HG03280 (cell line): ENCODE measurements around the gene TIMM50.

Source experiments
- ATAC-seq: cut with Tn5 transposase; IDR thresholded peaks from one replicate; pipeline ENCODE4 v1.9.1; 2021; ENCODE audit warnings: mild to moderate bottlenecking, moderate library complexity; ENCODE audit not compliant: unreplicated experiment

TIMM50 gene

DNA sequence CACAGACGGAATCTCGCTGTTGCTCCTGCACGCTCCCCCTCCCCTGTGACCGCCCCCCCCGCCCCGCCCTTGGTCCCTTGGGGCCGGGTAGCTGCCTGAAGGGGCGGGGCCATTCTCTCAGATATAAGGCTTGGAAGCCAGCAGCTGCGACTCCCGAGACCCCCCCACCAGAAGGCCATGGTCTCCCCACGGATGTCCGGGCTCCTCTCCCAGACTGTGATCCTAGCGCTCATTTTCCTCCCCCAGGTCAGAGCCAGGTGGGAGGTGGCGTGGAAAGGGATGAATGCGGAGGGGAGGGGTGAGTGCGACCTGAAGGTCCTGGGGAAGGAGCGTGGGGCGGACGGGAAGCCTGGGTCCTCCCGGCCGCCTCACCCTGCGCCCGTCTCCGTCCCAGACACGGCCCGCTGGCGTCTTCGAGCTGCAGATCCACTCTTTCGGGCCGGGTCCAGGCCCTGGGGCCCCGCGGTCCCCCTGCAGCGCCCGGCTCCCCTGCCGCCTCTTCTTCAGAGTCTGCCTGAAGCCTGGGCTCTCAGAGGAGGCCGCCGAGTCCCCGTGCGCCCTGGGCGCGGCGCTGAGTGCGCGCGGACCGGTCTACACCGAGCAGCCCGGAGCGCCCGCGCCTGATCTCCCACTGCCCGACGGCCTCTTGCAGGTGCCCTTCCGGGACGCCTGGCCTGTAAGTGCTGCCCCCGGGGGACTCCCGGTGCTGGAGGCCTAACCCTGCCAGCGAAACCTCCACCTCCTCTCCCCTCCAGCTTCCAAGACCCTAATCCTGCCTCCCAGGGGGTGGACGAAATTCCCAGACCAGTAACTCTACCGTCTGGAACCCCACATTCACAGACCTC is 18.4 kb downstream of the TIMM50 start, which contains the start of gene DLL3:
Gene DLL3 (plus strand): TSS at position 150 of the 845 bp plus-strand sequence. CDS start 28 bp downstream, at position 178.
- no peak for ATAC-seq

DNA sequence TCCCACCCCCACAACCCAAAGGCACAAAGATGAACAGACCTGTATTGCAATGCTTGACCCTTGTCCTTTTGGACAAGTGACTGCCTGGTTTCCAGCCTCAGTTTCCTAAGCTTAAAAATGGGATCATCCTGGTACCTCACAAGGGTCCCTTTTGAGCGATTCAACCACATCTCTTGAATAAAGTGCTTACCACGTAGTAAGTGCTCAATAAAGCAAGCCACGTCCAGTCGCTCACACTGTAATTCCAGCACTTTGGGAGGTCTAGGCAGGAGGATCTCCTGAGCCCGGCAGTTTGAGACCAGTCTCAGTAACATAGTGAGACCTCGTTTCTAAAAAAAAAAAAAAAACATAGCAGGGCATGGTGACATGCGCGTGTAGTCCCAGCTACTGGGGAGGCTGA is 19.3 kb downstream of the TIMM50 start:
- no peak for ATAC-seq

DNA sequence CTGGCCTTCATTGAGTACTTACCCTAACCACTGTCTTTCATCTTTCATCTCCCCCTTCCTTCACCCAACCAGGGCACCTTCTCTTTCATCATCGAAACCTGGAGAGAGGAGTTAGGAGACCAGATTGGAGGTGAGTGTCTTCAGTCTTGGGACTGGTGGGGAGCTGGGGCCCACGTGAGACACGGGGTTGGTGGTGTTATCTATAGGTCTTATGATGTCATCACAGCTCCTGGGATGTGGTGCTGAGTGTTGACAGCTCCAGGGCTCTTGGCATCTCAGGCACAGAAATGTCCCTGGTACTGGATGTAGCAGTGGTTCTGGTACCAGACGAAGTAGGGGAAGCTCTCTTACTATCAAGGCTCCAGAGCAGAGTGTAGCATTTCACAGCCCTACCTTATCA is 19.9 kb downstream of the TIMM50 start:
- ATAC-seq: no peak

GRCh38 chr19:39501340-39501739 is 20.7 kb downstream of the TIMM50 start:
- ATAC-seq: no peak

DNA sequence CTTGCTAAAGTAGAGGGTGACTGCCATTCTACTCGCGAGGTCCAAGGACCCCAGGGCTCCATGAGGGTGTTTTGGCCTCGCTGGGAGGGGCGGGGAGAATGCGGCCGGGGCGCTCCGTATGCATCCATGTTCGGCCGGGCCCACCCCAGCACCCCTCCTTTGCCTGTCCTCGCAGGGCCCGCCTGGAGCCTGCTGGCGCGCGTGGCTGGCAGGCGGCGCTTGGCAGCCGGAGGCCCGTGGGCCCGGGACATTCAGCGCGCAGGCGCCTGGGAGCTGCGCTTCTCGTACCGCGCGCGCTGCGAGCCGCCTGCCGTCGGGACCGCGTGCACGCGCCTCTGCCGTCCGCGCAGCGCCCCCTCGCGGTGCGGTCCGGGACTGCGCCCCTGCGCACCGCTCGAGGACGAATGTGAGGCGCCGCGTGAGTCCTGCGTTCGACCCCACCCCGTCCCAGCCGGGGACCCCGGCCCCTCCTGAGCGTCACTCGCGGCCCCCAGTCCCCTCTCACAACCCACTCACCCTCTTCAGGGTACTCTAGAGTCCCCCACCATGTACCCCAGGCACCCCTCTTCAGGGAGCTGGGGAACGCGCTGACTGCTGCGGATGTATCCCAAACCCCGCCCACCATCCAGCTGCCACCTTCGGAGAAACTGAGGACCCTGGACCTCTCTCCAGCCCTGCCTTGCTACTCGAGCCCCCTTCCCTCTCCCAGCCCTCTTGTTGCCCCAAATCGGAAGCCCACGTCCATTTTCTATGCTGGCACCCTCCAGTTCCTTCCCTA is 22.2 kb downstream of the TIMM50 start:
- no peak for ATAC-seq

GRCh38 chr19:39506598-39506943 is 25.9 kb downstream of the TIMM50 start:
- ATAC-seq: no peak

- peak; percentile 53 for ATAC-seq
Measured at GRCh38 chr19:39506944-39507714, 26.5 kb downstream of the TIMM50 start.

DNA sequence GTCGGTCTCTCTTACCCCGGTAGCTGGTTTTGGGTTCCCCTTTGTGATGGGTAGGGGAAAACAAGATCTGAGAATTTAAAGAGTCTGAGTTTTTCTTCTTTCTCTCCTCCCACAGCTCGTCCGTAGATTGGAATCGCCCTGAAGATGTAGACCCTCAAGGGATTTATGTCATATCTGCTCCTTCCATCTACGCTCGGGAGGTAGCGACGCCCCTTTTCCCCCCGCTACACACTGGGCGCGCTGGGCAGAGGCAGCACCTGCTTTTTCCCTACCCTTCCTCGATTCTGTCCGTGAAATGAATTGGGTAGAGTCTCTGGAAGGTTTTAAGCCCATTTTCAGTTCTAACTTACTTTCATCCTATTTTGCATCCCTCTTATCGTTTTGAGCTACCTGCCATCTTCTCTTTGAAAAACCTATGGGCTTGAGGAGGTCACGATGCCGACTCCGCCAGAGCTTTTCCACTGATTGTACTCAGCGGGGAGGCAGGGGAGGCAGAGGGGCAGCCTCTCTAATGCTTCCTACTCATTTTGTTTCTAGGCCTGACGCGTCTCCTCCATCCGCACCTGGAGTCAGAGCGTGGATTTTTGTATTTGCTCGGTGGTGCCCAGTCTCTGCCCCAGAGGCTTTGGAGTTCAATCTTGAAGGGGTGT is 27.2 kb downstream of the TIMM50 start:
- no peak for ATAC-seq

DNA sequence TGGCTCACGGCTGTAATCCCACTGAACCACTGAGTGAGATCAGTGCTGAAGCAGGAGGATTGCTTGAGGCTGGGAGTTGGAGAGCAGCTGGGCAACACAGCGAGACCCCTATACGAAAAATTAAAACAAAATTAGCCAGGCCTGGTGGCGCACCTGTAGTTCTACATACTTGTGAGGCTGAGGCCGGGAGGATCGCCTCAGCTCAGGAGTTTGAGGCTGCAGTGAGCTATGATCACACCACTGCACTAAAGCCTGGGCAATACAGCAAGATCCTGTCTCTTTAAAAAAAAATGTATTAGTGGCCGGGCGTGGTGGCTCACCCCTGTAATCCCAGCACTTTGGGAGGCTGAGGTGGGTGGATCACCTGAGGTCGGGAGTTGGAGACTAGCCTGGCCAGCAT is 28.0 kb downstream of the TIMM50 start:
- no peak for ATAC-seq

DNA sequence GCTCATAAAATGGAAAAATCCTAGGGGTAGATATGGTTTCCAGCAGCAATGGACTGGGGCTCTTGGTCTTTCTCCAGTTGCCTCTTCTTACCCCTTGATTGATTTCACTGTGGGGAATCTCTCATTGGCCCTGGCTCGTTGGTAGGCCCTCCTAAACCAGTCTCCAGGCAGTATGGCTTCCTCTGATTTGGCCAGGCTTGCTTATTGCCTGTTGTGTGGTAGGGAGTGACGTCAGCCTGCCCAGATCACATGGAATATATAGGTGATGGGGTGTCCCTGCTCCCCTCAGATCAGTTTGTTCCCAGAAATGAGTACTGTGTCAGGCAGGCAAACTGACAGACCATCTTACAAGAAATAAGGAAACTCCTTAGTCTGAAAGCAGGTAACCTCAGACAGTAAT is 28.6 kb downstream of the TIMM50 start:
- no peak for ATAC-seq

DNA sequence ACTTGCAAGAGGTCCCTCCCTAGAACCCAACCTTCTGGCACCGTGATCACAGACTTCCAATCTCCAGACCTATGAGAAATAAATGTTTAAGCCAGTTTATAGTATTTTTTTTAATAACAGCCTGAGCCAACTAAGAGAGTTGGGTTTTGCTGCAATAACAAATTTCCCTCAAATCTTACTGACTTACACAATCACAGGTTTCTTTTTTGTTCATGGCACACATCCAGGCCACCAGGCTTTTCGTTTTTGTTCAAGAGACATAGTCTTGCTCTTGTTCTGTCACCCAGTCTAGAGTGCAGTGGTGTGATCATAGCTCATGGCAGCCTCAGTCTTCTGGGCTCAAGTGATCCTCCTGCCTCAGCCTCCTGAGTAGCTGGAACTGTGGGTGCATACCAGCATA is 32.4 kb downstream of the TIMM50 start:
- ATAC-seq: no peak

GRCh38 chr19:39514840-39515550 is 34.4 kb downstream of the TIMM50 start, which contains the start of gene SELENOV:
Gene SELENOV, plus strand, starts transcription at chr19:39515139. Its CDS starts 74 bp downstream, at chr19:39515213.
- no peak for ATAC-seq

- no peak for ATAC-seq
Measured at GRCh38 chr19:39515551-39516191, 35.0 kb downstream of the TIMM50 start.

GRCh38 chr19:39516270-39516669 is 35.6 kb downstream of the TIMM50 start:
- ATAC-seq: no peak

DNA sequence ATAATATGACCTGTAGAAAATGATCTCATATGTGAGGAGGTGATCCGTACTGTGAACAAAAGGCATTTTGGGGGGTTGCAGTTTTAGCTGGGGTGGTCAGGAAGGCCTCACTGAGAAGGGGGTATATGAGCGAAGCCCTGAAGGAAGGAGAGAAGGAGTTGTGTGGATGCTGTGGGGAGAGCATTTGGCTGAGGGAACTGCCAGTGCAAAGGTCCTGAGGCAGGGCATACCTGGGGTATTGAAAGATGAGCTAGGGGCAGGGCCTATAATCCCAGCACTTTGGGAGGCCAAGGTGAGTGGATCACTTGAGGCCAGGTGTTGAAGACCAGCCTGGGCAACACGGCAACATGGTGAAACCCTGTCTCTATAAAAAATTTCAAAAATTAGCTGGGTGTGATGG is 36.8 kb downstream of the TIMM50 start:
- ATAC-seq: no peak

DNA sequence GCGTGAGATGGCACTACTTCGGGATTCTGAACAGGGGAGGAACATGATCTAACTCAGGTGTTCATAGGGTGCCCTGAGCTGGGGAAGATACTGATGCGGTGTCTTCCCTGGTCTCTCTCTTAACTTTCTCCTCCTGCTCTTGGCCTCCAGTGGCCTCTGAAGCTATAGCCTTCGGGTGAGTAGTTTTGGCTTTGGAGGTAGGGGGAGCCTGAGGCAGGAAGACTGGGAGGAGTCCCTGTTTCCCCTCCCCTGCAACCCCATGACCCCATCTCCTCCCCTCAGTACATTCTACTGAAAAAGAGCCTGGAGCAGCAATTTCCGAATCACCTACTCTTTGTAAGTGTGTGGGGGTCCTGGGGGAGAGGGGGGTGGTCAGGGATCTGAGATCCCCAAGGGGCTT is 37.8 kb downstream of the TIMM50 start:
- no peak for ATAC-seq

GRCh38 chr19:39518975-39519374 is 38.3 kb downstream of the TIMM50 start:
- no peak for ATAC-seq

DNA sequence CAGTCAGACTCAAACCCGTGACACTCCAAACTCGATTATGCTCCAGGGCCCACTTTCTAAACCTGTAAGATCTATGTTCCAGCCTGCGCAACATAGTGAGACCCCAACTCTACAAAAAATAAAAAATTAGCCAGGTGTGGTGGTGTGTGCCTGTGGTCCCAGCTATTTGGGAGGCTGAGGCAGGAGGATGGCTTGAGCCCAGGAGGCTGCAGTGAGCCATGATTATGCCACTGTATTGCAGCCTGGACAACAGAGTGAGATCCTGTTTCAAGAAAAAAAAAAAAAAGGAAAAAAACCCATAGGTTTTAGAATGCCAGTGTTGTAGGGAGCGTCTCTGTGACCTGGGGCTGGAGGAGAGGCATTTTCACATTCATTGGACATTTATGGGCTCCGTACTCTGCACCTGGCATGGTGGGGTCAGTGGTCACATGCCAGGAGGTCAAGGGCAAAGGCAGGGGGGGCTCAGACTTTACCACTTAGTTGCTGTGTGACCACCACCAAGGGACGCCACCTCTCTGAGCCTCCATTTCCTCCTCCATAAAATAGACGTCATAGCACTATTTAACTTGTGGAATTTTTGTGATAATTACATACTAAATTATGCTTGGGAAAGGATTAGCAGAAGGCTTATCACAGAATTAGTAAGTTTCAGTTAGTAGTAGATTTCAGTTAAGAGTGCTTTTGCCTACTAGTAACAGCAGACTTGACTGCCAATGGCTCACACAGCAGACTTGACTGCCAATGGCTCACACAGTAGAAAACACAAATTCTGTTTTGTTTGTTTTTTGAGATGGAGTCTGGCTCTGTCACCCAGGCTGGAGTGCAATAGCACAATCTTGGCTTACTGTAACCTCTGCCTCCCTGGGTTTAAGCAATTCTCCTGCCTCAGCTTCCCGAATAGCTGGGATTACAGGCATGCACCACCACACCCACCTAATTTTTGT is 40.2 kb downstream of the TIMM50 start:
- no peak for ATAC-seq

GRCh38 chr19:39524495-39524894 is 43.9 kb downstream of the TIMM50 start:
- no peak for ATAC-seq
